Activated CD4-positive, alpha-beta T cell treated with anti-CD3 and anti-CD28 coated beads, Interleukin-2, amount 50 U/mL, for 48 hours (primary cell): ENCODE measurements around the gene OPRL1.
A peak's percentile ranks its signal among the peaks of the same experiment; 100 is the strongest.

ENCODE experiments used
- DNase-seq, 2 experiments: peaks; one replicate each; pipeline ENCODE4 v3.0.0-alpha.2; 2020

Gene OPRL1

GRCh38 chr20:64042054-64042781 is 37.7 kb upstream of the OPRL1 start:
- DNase-seq, result peak in 1 of 2 experiments; percentile 35

- no peak for DNase-seq
Measured at GRCh38 chr20:64043768-64044167, 36.1 kb upstream of the OPRL1 start.

GRCh38 chr20:64044484-64045247 is 35.2 kb upstream of the OPRL1 start:
- no peak for DNase-seq

GRCh38 chr20:64045346-64046011 is 34.4 kb upstream of the OPRL1 start:
- DNase-seq, result no peak

- no peak for DNase-seq
Measured at GRCh38 chr20:64047046-64047389, 32.9 kb upstream of the OPRL1 start.

GRCh38 chr20:64047968-64048401 is 31.9 kb upstream of the OPRL1 start:
- DNase-seq, result no peak

GRCh38 chr20:64048402-64049044 is 31.4 kb upstream of the OPRL1 start:
- no peak for DNase-seq

- DNase-seq, result peak in 1 of 2 experiments; percentile 56
Measured at GRCh38 chr20:64049060-64049877, 30.6 kb upstream of the OPRL1 start, which contains the start of gene SOX18. TSS of gene SOX18 (minus strand) at chr20:64049639. CDS start at chr20:64049516, 123 bp downstream.

- no peak for DNase-seq
Measured at GRCh38 chr20:64049878-64050260, 30.0 kb upstream of the OPRL1 start.

GRCh38 chr20:64050261-64051032 is 29.4 kb upstream of the OPRL1 start:
- no peak for DNase-seq

GRCh38 chr20:64051033-64051452 is 28.8 kb upstream of the OPRL1 start:
- no peak for DNase-seq

GRCh38 chr20:64051561-64052325 is 28.1 kb upstream of the OPRL1 start:
- DNase-seq, result no peak

- DNase-seq, result no peak
Measured at GRCh38 chr20:64052326-64052722, 27.6 kb upstream of the OPRL1 start.

- DNase-seq, result no peak
Measured at GRCh38 chr20:64052987-64053840, 26.7 kb upstream of the OPRL1 start.

- no peak for DNase-seq
Measured at GRCh38 chr20:64053841-64054661, 25.8 kb upstream of the OPRL1 start.

- DNase-seq, result no peak
Measured at GRCh38 chr20:64055396-64055892, 24.4 kb upstream of the OPRL1 start.

- DNase-seq, result no peak
Measured at GRCh38 chr20:64055893-64056638, 23.8 kb upstream of the OPRL1 start.

- no peak for DNase-seq
Measured at GRCh38 chr20:64056639-64056888, 23.3 kb upstream of the OPRL1 start.
